ENCODE measurements around the gene TCEANC2.

TCEANC2 gene

DNA sequence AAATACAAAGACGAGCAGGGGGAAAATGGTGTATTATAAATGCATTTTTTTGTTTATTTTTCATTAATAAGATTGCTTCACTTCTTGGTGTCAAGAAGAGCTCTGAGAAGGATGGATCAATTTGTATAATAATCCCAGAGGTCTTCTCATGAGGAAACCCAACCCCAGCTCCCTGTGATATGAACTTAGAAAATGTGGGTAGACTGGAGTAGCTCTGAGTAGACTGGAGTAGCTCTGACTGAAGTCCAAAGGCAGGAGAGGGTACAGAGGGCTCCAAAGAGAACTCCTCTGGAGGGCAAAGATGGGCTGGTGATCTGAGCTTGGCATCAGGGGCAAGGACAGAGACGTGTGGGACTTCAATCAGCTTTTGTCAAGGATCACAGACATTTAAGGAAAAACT lies 78.0 kb downstream of the TCEANC2 start:
- Histone ChIP-seq H3K4me3 (ENCODE audit: insufficient read length, low read depth) (no peak overlapping the region), H3K9me3 (ENCODE audit: insufficient read depth, low read length) (no peaks in the 10 kb centered on the region), H3K27me3 (ENCODE audit: insufficient read depth, insufficient read length) (no peaks in the 10 kb centered on the region), H3K36me3 (ENCODE audit: insufficient read depth, insufficient read length, low read length) (no peaks in the 10 kb centered on the region), H3K4me1 (ENCODE audit: insufficient read depth, insufficient read length) (peaks cover 13% of the 10 kb centered on the region), H3K9ac (ENCODE audit: insufficient read length, low read depth) (no peak overlapping the region)
- no peak for TF ChIP-seq ZNF274 (IDR thresholded peaks at IDR 0.05; ENCODE audit: low read depth, low read length)
- no peak for DNase-seq (ENCODE audit: low read depth, low spot score)

GRCh38 chr1:54132495-54132894 lies 79.1 kb downstream of the TCEANC2 start:
- Histone ChIP-seq H3K4me1 (ENCODE audit: insufficient read depth, insufficient read length) (peaks cover 17% of the 10 kb centered on the region), H3K4me3 (ENCODE audit: insufficient read length, low read depth) (no peak overlapping the region), H3K36me3 (ENCODE audit: insufficient read depth, insufficient read length, low read length) (no peaks in the 10 kb centered on the region), H3K9me3 (ENCODE audit: insufficient read depth, low read length) (no peaks in the 10 kb centered on the region), H3K27me3 (ENCODE audit: insufficient read depth, insufficient read length) (no peaks in the 10 kb centered on the region), H3K9ac (ENCODE audit: insufficient read length, low read depth) (no peak overlapping the region)
- no peak for TF ChIP-seq YY1 (IDR thresholded peaks at IDR 0.05; ENCODE audit: insufficient read depth, insufficient read length)
- no peak for TF ChIP-seq ZNF274 (IDR thresholded peaks at IDR 0.05; ENCODE audit: low read depth, low read length)
- TF ChIP-seq SUZ12 (IDR thresholded peaks at IDR 0.05; ENCODE audit: extremely low read depth, insufficient read depth, insufficient read length) = no peak
- no peak for DNase-seq (ENCODE audit: low read depth, low spot score)

- no peak overlapping the region for H3K4me3 ChIP-seq (ENCODE audit: insufficient read length, low read depth)
Measured at GRCh38 chr1:54134295-54134694, 80.9 kb downstream of the TCEANC2 start.

GRCh38 chr1:54135436-54136120 lies 82.2 kb downstream of the TCEANC2 start:
- Histone ChIP-seq H3K4me3 (ENCODE audit: insufficient read length, low read depth) (no peak overlapping the region), H3K36me3 (ENCODE audit: insufficient read depth, insufficient read length, low read length) (no peaks in the 10 kb centered on the region), H3K9ac (ENCODE audit: insufficient read length, low read depth) (peak overlapping the region; percentile 67), H3K9me3 (ENCODE audit: insufficient read depth, low read length) (no peaks in the 10 kb centered on the region), H3K4me1 (ENCODE audit: insufficient read depth, insufficient read length) (peaks cover 25% of the 10 kb centered on the region), H3K27me3 (ENCODE audit: insufficient read depth, insufficient read length) (no peaks in the 10 kb centered on the region)
- DNase-seq (ENCODE audit: low read depth, low spot score) = peak; percentile 46
- TF ChIP-seq SUZ12 (IDR thresholded peaks at IDR 0.05; ENCODE audit: extremely low read depth, insufficient read depth, insufficient read length) = no peak
- TF ChIP-seq YY1 (IDR thresholded peaks at IDR 0.05; ENCODE audit: insufficient read depth, insufficient read length) = no peak
- no peak for TF ChIP-seq ZNF274 (IDR thresholded peaks at IDR 0.05; ENCODE audit: low read depth, low read length)

More at GRCh38 chr1:54134295-54134694, 80.9 kb downstream of the TCEANC2 start:
- Histone ChIP-seq H3K4me1 (ENCODE audit: insufficient read depth, insufficient read length) (peaks cover 25% of the 10 kb centered on the region), H3K9me3 (ENCODE audit: insufficient read depth, low read length) (no peaks in the 10 kb centered on the region), H3K9ac (ENCODE audit: insufficient read length, low read depth) (no peak overlapping the region), H3K27me3 (ENCODE audit: insufficient read depth, insufficient read length) (no peaks in the 10 kb centered on the region), H3K36me3 (ENCODE audit: insufficient read depth, insufficient read length, low read length) (no peaks in the 10 kb centered on the region)
- TF ChIP-seq ZNF274 (IDR thresholded peaks at IDR 0.05; ENCODE audit: low read depth, low read length) (no peak), SUZ12 (IDR thresholded peaks at IDR 0.05; ENCODE audit: extremely low read depth, insufficient read depth, insufficient read length) (no peak), YY1 (IDR thresholded peaks at IDR 0.05; ENCODE audit: insufficient read depth, insufficient read length) (no peak)
- no peak for DNase-seq (ENCODE audit: low read depth, low spot score)

GRCh38 chr1:54136269-54136896 lies 83.0 kb downstream of the TCEANC2 start:
- no peak overlapping the region for H3K4me3 ChIP-seq (ENCODE audit: insufficient read length, low read depth)
- TF ChIP-seq SUZ12 (IDR thresholded peaks at IDR 0.05; ENCODE audit: extremely low read depth, insufficient read depth, insufficient read length) (no peak), ZNF274 (IDR thresholded peaks at IDR 0.05; ENCODE audit: low read depth, low read length) (no peak), YY1 (IDR thresholded peaks at IDR 0.05; ENCODE audit: insufficient read depth, insufficient read length) (no peak)
- DNase-seq (ENCODE audit: low read depth, low spot score) = no peak
- no peaks in the 10 kb centered on the region for H3K36me3 ChIP-seq (ENCODE audit: insufficient read depth, insufficient read length, low read length)
- peak overlapping the region; percentile 67 for H3K9ac ChIP-seq (ENCODE audit: insufficient read length, low read depth)
- H3K4me1 ChIP-seq (ENCODE audit: insufficient read depth, insufficient read length) = peaks cover 25% of the 10 kb centered on the region
- no peaks in the 10 kb centered on the region for H3K27me3 ChIP-seq (ENCODE audit: insufficient read depth, insufficient read length)
- H3K9me3 ChIP-seq (ENCODE audit: insufficient read depth, low read length) = no peaks in the 10 kb centered on the region

GRCh38 chr1:54136963-54137533 lies 83.6 kb downstream of the TCEANC2 start:
- H3K4me1 ChIP-seq (ENCODE audit: insufficient read depth, insufficient read length) = peaks cover 25% of the 10 kb centered on the region
- TF ChIP-seq YY1 (IDR thresholded peaks at IDR 0.05; ENCODE audit: insufficient read depth, insufficient read length) (no peak), ZNF274 (IDR thresholded peaks at IDR 0.05; ENCODE audit: low read depth, low read length) (no peak), SUZ12 (IDR thresholded peaks at IDR 0.05; ENCODE audit: extremely low read depth, insufficient read depth, insufficient read length) (no peak)

GRCh38 chr1:54137534-54138061 lies 84.2 kb downstream of the TCEANC2 start:
- H3K4me3 ChIP-seq (ENCODE audit: insufficient read length, low read depth) = no peak overlapping the region
- H3K4me1 ChIP-seq (ENCODE audit: insufficient read depth, insufficient read length) = peaks cover 25% of the 10 kb centered on the region
- H3K9me3 ChIP-seq (ENCODE audit: insufficient read depth, low read length) = no peaks in the 10 kb centered on the region
- H3K36me3 ChIP-seq (ENCODE audit: insufficient read depth, insufficient read length, low read length) = no peaks in the 10 kb centered on the region
- DNase-seq (ENCODE audit: low read depth, low spot score) = no peak
- H3K9ac ChIP-seq (ENCODE audit: insufficient read length, low read depth) = peak overlapping the region; percentile 29
- no peak for TF ChIP-seq YY1 (IDR thresholded peaks at IDR 0.05; ENCODE audit: insufficient read depth, insufficient read length)
- TF ChIP-seq ZNF274 (IDR thresholded peaks at IDR 0.05; ENCODE audit: low read depth, low read length) = no peak
- TF ChIP-seq SUZ12 (IDR thresholded peaks at IDR 0.05; ENCODE audit: extremely low read depth, insufficient read depth, insufficient read length) = no peak
- no peaks in the 10 kb centered on the region for H3K27me3 ChIP-seq (ENCODE audit: insufficient read depth, insufficient read length)

More at GRCh38 chr1:54136963-54137533, 83.6 kb downstream of the TCEANC2 start:
- no peaks in the 10 kb centered on the region for H3K27me3 ChIP-seq (ENCODE audit: insufficient read depth, insufficient read length)
- no peak overlapping the region for H3K4me3 ChIP-seq (ENCODE audit: insufficient read length, low read depth)
- no peaks in the 10 kb centered on the region for H3K36me3 ChIP-seq (ENCODE audit: insufficient read depth, insufficient read length, low read length)
- no peak for DNase-seq (ENCODE audit: low read depth, low spot score)
- H3K9me3 ChIP-seq (ENCODE audit: insufficient read depth, low read length) = no peaks in the 10 kb centered on the region
- peak overlapping the region; percentile 45 for H3K9ac ChIP-seq (ENCODE audit: insufficient read length, low read depth)

All from NT2/D1 (cell line).